Endodermal cell (in vitro differentiated cells): Measurements from ENCODE around the gene SCD. TPM values are rescaled to one million over a fixed set of nuclear protein-coding genes. Genes with fewer than 3 reads are reported as not detected.

Experiments
- DNase-seq: peaks from one replicate; pipeline ENCODE4 v3.0.0-alpha.2; 2017
- H3K27ac ChIP-seq: 2 replicates; pipeline ENCODE4 v1.5.1; 2013; ENCODE audit warnings: mild to moderate bottlenecking, low read depth, low read length, moderate library complexity
- H3K27me3 ChIP-seq: 2 replicates; pipeline ENCODE4 v1.6.1; 2013; ENCODE audit warnings: mild to moderate bottlenecking, low read length, moderate library complexity; ENCODE audit not compliant: insufficient read depth, control insufficient read depth, poor library complexity, severe bottlenecking
- H3K36me3 ChIP-seq: 2 replicates; pipeline ENCODE4 v1.7.0; 2013; ENCODE audit warnings: mild to moderate bottlenecking, low read length, moderate library complexity; ENCODE audit not compliant: control insufficient read depth, insufficient read depth
- H3K4me1 ChIP-seq: one replicate; pipeline ENCODE4 v1.7.0; 2013; ENCODE audit warnings: low read length; ENCODE audit not compliant: control insufficient read depth, insufficient read depth
- H3K4me3 ChIP-seq: 2 replicates; pipeline ENCODE4 v1.5.1; 2013; ENCODE audit warnings: mild to moderate bottlenecking, low read length, moderate library complexity
- H3K9ac ChIP-seq: 2 replicates; pipeline ENCODE4 v1.6.1; 2013; ENCODE audit warnings: mild to moderate bottlenecking, low read length, moderate library complexity; ENCODE audit not compliant: poor library complexity, severe bottlenecking; ENCODE audit errors: extremely low read depth
- H3K9me3 ChIP-seq: 2 replicates; pipeline ENCODE4 v1.6.1; 2013; ENCODE audit warnings: mild to moderate bottlenecking, low read length, moderate library complexity; ENCODE audit not compliant: control insufficient read depth
- H3K27ac Mint-ChIP-seq: 2 replicates; pipeline ENCODE4 v1.8.0; 2020; ENCODE audit warnings: mixed read lengths
- H3K27me3 Mint-ChIP-seq: 2 replicates; pipeline ENCODE4 v1.8.0; 2021; ENCODE audit warnings: mild to moderate bottlenecking, mixed read lengths; ENCODE audit not compliant: insufficient read depth
- H3K36me3 Mint-ChIP-seq: 2 replicates; pipeline ENCODE4 v1.8.0; 2020; ENCODE audit warnings: low read depth, mixed read lengths
- H3K4me1 Mint-ChIP-seq: 2 replicates; pipeline ENCODE4 v1.8.0; 2020; ENCODE audit warnings: mixed read lengths
- H3K4me3 Mint-ChIP-seq: 2 replicates; pipeline ENCODE4 v1.8.0; 2020; ENCODE audit warnings: mild to moderate bottlenecking, moderate library complexity, mixed read lengths
- H3K9me3 Mint-ChIP-seq: 2 replicates; pipeline ENCODE4 v1.8.0; 2020; ENCODE audit warnings: mild to moderate bottlenecking, mixed read lengths
- WGBS, 2 experiments: methylation state at CpG; one replicate each; pipeline versions ENCODE4 v1.1.5 to v1.1.7; 2013; ENCODE audit warnings: missing lambda C conversion rate in 2 of 2, mixed read lengths in 1 of 2; ENCODE audit not compliant: insufficient coverage in 1 of 2, insufficient read length in 1 of 2; 5-methylcytosine and 5-hydroxymethylcytosine counted together
- total RNA-seq, 2 donors: library from RNA; stranded (reverse); fragmentation: NEBNext Ultra II Directional in 1 of 2; extraction: Animal tissue kit (Norgen Biotek cat#: 25700) in 1 of 2; gene quantifications; 2 replicates in 1 of 2; 3 replicates in 1 of 2; pipeline ENCODE4 v1.2.1, GENCODE V29; 2021
- TF ChIP-seq, protein P1 (sequence below): fragments of 200-600 bp; sonication (generic); conservative IDR thresholded peaks from 2 replicates; pipeline ENCODE4 v1.5.0; 2021; ENCODE audit warnings: antibody characterized with exemption, mild to moderate bottlenecking

Gene SCD
- total RNA-seq, 2 donors from 2014 or later: 369 to 442 TPM

DNA sequence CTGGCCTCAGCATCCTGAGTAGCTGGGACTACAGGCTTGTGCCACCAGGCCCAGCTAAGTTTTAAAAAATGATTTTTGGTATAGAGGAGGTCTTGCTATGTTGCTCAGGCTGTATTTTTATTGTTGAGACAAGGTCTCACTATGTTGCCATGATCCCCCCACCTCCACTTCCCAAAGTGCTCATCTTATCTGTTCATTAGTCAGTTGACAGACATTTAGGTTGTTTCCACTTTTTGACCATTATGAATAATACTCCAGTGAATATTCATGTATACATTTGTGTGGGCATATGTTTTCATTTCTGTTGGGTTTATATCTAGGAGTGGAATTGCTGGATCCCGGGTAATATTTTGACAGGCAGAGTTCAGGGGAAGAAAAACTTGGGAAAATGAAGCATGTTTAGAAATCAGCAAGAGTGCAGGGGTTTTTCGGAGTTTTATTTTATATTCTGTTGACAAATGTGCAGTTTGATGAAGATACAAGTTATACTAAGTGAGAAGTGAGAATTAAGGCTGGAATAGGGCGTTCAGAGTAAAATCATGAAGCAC is 2.7 kb upstream of the SCD start:
- H3K4me1 Mint-ChIP-seq: peaks cover 50% of the 10 kb centered on the region
- no peaks in the 10 kb centered on the region for H3K9me3 Mint-ChIP-seq
- H3K36me3 Mint-ChIP-seq: peaks cover 15% of the 10 kb centered on the region
- no peak overlapping the region for H3K27ac Mint-ChIP-seq
- WGBS, 2 experiments: 90 to 100% methylated on average over 2 to 3 of the region's 3 CpGs
- Histone ChIP-seq H3K9ac (no peak overlapping the region), H3K9me3 (no peaks in the 10 kb centered on the region), H3K27ac (no peak overlapping the region), H3K4me1 (peaks cover 8% of the 10 kb centered on the region), H3K4me3 (no peak overlapping the region), H3K27me3 (no peaks in the 10 kb centered on the region), H3K36me3 (peaks cover 13% of the 10 kb centered on the region)
- no peak for DNase-seq
- no peaks in the 10 kb centered on the region for H3K27me3 Mint-ChIP-seq
- H3K4me3 Mint-ChIP-seq: no peak overlapping the region
- TF ChIP-seq, protein P1, sequence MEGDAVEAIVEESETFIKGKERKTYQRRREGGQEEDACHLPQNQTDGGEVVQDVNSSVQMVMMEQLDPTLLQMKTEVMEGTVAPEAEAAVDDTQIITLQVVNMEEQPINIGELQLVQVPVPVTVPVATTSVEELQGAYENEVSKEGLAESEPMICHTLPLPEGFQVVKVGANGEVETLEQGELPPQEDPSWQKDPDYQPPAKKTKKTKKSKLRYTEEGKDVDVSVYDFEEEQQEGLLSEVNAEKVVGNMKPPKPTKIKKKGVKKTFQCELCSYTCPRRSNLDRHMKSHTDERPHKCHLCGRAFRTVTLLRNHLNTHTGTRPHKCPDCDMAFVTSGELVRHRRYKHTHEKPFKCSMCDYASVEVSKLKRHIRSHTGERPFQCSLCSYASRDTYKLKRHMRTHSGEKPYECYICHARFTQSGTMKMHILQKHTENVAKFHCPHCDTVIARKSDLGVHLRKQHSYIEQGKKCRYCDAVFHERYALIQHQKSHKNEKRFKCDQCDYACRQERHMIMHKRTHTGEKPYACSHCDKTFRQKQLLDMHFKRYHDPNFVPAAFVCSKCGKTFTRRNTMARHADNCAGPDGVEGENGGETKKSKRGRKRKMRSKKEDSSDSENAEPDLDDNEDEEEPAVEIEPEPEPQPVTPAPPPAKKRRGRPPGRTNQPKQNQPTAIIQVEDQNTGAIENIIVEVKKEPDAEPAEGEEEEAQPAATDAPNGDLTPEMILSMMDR: no peak

DNA sequence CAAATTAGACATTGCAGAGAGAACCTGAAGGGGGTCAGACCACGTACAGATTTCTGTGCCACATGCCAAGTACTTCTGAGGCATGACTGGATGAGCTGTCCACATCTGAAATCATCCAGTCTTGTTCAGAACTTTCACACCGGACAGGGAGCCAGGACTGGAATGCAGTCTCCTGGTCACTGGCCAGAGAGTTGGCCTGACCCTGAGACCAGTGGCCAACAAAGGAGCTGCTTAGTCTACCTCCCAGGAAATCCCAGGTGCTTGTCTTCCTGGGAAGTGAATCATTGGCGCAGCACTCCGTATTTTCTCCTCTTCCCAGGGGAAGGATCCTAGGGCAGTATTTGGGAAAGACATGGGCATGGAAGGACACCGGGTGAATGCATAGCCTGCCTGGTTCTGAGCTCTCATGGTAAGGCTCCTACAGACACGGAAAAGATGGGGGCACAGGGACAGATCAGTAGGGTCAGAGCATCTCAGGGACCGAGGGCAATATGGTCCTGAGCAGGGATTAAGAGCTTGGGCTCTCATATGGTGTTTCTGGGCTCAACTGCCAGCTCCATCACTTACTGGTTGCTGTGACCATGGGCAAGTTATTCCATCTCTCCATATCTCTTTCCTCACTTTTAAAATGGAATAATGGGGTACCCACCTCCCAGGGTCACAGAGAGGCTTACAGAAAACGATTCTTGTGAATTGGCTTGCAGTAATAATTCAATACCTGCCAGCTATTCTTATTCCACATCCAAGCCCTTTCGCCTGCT is 1.3 kb upstream of the SCD start:
- Histone ChIP-seq H3K4me1 (peaks cover 23% of the 10 kb centered on the region), H3K9ac (peak overlapping the region; percentile 82), H3K27me3 (no peaks in the 10 kb centered on the region), H3K4me3 (peak overlapping the region; percentile 96), H3K27ac (peak overlapping the region; percentile 95), H3K36me3 (peaks cover 27% of the 10 kb centered on the region), H3K9me3 (no peaks in the 10 kb centered on the region)
- WGBS, 2 experiments: 50 to 57% methylated on average over 4 to 9 of the region's 9 CpGs
- Mint-ChIP-seq H3K9me3 (no peaks in the 10 kb centered on the region), H3K36me3 (peaks cover 28% of the 10 kb centered on the region), H3K27me3 (no peaks in the 10 kb centered on the region), H3K4me3 (peak overlapping the region; percentile 100), H3K27ac (peak overlapping the region; percentile 50), H3K4me1 (peaks cover 56% of the 10 kb centered on the region)
- peak; percentile 71 for DNase-seq
- TF ChIP-seq, protein P1: no peak

DNA sequence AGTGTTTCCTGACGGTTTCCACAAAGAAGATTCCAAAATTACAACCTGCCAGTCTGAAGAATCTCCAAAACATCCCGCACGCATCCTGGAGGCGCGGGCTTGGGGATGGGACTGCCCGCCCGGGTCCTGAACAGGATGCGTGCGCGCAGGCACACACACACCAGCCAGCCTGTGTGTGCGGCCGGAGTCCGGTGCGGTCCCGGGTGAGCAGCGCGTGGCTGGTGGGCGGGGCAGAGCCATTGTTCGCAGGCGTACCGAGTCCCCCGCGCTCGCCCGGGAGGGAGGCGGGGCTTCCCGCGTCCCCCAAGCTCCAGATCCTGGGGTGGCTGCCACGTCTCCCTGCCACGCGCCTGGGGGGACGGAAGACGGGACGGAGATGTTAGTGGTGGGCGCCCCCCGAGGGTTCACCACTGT is 675 bp upstream of the SCD start:
- Mint-ChIP-seq H3K4me1 (peaks cover 56% of the 10 kb centered on the region), H3K36me3 (peaks cover 34% of the 10 kb centered on the region), H3K27ac (peak overlapping the region; percentile 19), H3K27me3 (no peaks in the 10 kb centered on the region), H3K9me3 (no peaks in the 10 kb centered on the region), H3K4me3 (peak overlapping the region; percentile 100)
- Histone ChIP-seq H3K9ac (peak overlapping the region; percentile 82), H3K27me3 (no peaks in the 10 kb centered on the region), H3K4me3 (peak overlapping the region; percentile 96), H3K36me3 (peaks cover 33% of the 10 kb centered on the region), H3K4me1 (peaks cover 23% of the 10 kb centered on the region), H3K27ac (peak overlapping the region; percentile 95), H3K9me3 (no peaks in the 10 kb centered on the region)
- WGBS, 2 experiments: 1 to 2% methylated on average over 15 to 36 of the region's 36 CpGs
- peak; percentile 90 for DNase-seq
- TF ChIP-seq, protein P1: no peak
